T-helper 1 cell (primary cell): Measurements from ENCODE around the gene SPINK7.
"Not testable (repeated sequence)": the region's sequence is repeated elsewhere in the genome, so short reads cannot be mapped to it uniquely, and the experiment has no call there.

Experiments used
- DNase-seq, 5 donors: peaks; one replicate each; pipeline ENCODE4 v3.0.0-alpha.2; 2012 to 2020
- total RNA-seq, 4 donors: gene quantifications; one replicate each; lab custom pipeline; 2026; lab: John Stamatoyannopoulos, UW

The SPINK7 gene
- total RNA-seq: 0 reads per million in 4 donors

GRCh38 chr5:148312153-148312552, at the start of gene SPINK7:
SPINK7 (plus strand) TSS chr5:148312423; CDS start chr5:148312484, 61 bp downstream.
- no peak for DNase-seq

DNA sequence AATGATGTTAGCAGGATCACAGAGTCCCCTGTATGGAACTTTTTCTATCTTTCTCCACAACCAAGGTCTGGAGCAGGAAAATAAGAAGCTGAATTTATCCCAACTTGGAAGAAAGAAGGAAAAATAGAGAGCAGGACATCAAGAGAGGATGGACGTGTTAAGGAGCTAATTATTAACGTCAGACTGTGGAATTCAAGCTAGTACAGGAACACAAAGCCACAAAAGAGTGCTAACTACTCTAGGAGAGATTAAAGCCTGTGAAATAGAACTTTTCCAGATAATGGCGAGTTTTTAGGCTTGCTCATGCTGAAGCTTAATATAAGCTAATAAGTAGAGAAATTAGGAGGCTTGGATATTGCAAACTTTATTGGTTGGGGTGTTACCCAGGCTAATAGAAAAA, 44.3 kb upstream of the SPINK7 start:
- DNase-seq: no peak

GRCh38 chr5:148268566-148268965, 43.7 kb upstream of the SPINK7 start, which contains the start of gene SPINK13:
SPINK13 (plus strand) TSS chr5:148268794; CDS start chr5:148270073, 1,279 bp downstream.
- DNase-seq: no peak

GRCh38 chr5:148275129-148275528, 37.1 kb upstream of the SPINK7 start:
- DNase-seq: not testable (repeated sequence)

DNA sequence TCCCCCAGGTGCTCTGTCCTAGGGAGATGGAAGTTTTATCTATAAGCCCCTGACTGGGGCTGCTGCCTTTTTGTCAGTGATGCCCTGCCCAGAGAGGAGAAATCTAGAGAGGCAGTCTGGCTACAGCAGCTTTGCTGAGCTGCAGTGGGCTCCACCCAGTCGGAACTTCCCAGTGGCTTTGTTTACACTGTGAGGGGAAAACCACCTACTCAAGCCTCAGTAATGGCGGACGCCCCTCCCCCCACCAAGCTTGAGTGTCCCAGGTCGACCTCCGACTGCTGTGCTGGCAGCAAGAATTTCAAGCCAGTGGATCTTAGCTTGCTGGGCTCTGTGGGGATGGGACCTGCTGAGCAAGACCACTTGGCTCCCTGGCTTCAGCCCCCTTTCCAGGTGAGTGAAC, 31.3 kb upstream of the SPINK7 start:
- not testable (repeated sequence) for DNase-seq

DNA sequence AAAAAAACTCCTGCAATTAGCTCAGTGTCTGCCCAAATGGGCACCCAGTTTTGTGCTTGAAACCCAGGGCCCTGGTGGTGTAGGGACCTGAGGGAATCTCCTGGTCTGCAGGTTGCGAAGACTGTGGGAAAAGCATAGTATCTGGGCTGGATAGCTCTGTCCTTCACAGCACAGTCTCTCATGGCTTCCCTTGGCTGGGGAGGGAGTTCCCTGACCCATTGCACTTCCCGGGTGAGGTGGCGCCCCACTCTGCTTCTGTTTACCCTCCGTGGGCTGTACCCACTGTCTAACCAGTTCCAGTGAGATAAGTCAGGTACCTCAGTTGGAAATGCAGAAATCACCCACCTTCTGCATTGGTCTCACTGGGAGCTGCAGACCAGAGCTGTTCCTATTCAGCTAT, 30.9 kb upstream of the SPINK7 start:
- DNase-seq: not testable (repeated sequence)

DNA sequence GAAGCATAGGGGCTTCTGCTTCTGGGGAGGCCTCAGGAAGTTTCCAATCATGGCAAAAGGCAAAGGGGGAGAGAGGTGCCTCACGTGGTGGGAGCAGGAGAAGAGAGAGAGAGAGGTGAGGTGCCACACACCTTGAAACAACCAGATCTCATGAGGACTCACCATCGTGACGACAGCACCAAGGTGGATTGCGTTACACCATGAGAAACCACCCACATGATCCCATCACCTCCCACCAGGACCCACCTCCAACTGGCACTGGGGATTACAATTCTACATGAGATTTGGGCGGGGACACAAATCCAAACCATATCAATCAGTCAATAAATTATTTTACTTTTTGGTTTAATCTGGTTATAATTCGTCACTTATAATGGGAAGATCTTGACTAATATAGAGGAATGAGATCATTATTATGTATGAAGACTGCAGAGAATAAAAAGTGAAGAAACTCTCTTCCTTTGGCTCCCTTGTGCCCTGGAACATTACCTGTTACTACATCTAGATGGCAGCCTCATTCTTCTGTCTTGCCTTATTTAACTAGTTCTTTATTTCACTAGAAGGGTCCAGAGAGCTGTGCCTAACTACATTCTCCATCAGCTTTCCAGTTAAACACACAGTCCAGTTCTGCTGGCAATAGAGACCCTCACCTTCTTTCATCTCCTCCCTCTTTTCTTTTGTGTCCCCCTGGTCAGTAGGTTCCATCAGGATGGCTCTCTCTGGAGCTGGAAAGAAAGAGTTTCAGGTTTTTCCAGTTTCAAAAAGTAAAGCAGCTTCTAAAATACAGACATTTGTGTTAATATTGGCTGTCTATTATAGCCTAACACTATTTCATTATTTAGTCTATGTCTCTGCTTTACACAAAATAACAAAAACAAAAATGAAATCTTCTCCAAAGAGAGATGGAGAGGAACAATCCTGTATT, 21.7 kb upstream of the SPINK7 start:
- DNase-seq: no peak

- no peak for DNase-seq
Measured at GRCh38 chr5:148297731-148298130, 14.5 kb upstream of the SPINK7 start.

DNA sequence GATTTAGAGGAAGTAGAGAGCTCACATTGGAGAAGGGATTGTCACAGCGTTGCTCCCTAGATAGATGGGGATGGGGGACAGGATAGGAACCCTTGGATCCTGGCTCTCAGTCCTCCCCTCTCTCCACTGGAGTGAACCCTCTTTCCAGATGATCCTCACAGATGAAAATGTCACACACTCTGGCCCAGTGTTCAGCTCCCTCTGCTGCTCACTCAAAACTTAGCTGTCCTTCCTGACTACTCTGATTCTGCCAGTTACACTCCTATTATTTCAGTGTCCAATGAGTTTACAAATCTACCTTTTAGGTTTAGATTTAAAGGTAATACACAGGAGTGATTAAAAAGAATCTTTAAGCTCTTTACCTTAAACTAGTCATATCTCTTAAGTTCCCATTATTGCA, 5.8 kb upstream of the SPINK7 start:
- no peak for DNase-seq

DNA sequence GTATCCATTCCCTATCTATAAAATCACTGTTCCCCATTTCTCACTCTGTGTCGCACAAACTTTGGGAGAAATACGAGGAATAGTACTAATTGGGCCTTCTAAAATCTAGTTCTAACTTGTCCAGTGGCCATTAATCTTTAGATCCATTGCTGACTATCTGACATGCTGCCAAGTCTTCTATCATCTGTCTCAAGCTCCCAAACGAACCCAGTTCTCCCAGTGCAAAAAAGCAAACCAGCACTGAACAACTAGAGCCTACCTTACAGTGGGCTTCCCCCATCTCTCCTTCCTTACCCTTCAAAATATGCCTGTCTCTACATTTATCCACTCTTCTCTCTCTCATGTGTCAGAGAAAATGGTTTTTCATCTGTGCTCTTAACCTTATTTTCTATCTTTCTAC, 3.2 kb upstream of the SPINK7 start:
- DNase-seq: no peak

GRCh38 chr5:148309746-148310145, 2.5 kb upstream of the SPINK7 start:
- no peak for DNase-seq

DNA sequence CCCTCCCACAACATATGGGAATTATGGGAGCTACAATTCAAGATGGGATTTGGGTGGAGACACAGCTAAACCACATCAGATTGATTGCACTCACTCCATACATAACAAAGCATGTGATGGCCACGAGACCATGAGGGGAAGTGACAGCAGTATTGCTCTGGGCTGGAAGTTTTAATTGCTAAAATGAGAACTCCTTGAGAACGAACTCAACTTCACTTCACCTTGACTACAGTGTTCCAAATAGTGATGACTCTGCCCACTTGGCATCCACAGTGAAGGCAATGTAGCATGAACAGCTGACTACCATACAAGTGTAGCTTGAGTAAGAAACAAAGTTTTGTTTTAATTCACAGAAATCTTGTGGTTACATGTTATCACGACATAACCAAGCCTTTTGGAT, 739 bp upstream of the SPINK7 start:
- no peak for DNase-seq

DNA sequence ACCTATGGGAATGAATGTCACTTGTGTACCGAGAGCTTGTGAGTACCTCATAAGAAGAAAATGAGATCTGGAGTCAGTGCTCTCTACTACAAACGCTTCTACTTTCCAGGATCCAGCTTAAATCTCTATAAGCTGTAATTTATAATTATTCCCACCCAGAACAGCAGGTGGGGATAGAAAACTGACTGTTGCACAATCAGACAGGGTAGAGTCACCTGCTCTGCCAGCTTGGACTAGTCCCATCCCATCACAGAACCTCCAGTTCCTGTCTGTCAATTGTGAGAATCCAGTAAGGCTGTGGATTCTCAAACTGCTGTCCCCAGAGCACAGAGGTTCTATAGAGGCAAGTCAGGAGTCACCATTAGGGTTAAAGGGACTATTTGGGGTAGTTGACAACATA, 2.0 kb downstream of the SPINK7 start:
- DNase-seq: no peak

- no peak for DNase-seq
Measured at GRCh38 chr5:148314731-148315130, 2.5 kb downstream of the SPINK7 start.

DNA sequence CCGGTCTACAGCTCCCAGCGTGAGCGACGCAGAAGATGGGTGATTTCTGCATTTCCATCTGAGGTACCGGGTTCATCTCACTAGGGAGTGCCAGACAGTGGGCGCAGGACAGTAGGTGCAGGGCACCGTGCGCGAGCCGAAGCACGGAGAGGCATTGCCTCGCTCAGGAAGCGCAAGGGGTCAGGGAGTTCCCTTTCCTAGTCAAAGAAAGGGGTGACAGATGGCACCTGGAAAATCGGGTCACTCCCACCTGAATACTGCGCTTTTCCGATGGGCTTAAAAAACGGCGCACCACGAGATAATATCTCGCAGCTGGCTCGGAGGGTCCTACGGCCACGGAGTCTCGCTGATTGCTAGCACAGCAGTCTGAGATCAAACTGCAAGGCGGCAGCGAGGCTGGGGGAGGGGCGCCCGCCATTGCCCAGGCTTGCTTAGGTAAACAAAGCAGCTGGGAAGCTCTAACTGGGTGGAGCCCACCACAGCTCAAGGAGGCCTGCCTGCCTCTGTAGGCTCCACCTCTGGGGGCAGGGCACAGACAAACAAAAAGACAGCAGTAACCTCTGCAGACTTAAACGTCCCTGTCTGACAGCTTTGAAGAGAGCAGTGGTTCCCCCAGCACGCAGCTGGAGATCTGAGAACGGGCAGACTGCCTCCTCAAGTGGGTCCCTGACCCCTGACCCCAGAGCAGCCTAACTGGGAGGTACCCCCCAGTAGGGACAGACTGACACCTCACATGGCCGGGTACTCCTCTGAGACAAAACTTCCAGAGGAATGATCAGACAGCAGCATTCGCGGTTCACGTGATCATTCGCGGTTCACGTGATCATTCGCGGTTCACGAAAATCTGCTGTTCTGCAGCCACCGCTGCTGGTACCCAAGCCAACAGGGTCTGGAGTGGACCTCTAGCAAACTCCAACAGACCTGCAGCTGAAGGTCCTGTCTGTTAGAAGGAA, 8.1 kb downstream of the SPINK7 start:
- peak in 1 of 5 donors; percentile 19 for DNase-seq

- DNase-seq: no peak
Measured at GRCh38 chr5:148333262-148333849, 21.1 kb downstream of the SPINK7 start.

DNA sequence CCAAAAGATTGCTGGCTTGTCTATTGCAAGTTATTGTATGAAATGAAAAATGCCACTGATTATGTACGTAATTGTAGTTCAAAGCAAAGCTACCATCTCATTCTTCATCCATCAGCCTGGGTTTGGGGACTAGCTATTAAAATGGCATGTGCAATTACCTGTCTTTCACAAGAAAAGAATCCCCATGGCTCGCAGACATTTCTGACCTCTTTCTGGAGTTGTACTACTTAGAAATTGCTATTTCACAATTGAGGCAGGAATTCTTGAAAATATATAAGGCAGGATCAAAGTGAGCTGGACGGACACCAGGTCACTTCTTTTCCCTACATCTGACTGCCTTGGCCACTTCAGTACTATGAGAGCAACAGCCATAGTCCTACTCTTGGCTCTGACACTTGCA, 23.0 kb downstream of the SPINK7 start, which contains the start of gene SPINK9:
Gene SPINK9 (plus strand): TSS at position 301 of the 400 bp plus-strand sequence. CDS start 55 bp downstream, at position 356.
- no peak for DNase-seq

- DNase-seq: no peak
Measured at GRCh38 chr5:148336704-148337435, 24.6 kb downstream of the SPINK7 start.

DNA sequence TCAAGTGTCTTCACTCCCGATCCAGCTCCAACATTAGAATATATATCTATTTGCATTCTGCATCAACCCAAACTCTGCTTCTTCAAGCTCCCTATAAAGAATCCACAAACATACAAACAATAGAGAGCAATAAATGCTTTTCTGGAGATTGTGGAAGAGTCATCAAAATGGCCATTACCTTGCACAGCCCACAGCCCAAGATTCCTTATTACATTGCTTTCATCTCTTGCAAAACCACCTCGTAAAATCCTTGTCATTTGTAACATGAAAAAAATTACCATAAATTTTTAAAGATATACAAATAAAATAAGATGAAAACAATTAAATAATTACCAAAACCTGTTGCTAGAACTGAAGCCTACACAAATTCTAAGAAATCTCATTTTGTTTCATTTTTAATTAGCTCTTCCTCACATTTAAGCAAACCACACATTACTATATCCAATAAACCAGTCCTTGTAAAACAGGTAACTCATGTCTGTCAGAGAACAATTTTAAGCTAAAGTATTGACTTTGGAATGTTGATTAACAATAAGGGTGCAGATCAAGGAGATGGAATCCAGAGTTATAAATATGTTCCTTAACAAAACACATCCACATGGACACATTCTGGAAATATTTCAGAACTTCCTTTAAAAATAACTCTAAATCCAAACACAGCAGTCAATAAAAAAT, 30.3 kb downstream of the SPINK7 start:
- no peak for DNase-seq

DNA sequence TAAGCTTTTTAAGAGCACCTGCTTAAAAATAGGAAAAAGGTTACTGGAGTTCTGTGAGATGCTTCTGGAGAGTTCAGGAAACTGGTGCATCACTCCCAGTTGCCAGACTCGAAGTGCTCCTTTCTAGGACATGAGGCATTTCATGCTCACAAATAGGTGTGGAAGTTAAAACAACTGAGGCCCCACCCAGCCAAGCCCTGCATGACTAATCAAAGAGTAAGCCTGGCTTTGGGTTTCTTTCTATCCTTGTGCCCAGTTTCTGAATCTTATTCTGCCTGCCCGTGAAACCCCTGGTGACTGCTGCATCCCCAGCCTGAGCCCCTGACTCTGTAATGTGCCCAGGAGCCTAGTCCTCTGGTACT, 30.8 kb downstream of the SPINK7 start:
- DNase-seq: no peak
